ENCODE measurements around the gene PIK3R1. TPM values are rescaled to one million over a fixed set of nuclear protein-coding genes. Genes with fewer than 3 reads are reported as not detected.

Gene PIK3R1
- total and polyA plus RNA-seq, 7 donors: 29.7 to 155 (median 102) TPM

DNA sequence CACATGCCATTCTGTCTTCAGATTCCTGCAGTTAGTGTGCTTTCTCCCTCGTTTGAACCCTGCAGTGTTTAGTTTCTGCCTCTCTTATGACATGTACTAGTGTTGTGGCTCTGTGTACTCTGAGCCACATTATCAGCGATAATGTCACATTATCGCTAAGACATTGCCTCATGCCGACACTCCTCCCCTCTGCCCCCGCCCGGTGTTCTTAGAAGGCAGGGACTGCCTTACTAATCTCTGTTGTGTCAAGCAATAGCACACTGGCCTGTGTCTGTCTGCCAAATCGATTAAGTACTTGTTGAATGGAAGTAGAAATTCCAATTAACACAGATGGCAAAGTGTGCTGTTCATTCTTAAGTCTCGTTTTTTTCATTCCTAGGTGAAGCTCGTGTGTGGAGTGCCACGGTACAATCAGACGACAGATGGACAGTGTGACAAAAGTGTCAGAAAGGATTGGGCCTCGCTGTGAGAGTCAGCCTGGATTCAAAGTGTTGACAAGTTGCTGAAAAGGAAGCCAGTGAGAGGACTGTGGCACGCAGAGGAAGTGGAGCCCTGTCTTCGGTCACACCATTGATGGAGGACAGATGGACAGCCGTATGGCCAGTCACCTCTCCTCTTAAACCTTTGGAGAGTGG is 10.5 kb downstream of the PIK3R1 start:
- 60 to 82% (median 62%) methylated on average over 15 of the region's 15 CpGs for WGBS, 3 donors
- ATAC-seq: peak; percentile 9 to 57 (median 49)
- Histone ChIP-seq H3K36me3 (ENCODE audit: insufficient read depth in 1 of 2, low read depth in 1 of 2) (peaks cover 5 to 27% of the 10 kb centered on the region in 2 donors), H3K27ac (no peak overlapping the region), H3K4me1 (peaks cover 67% of the 10 kb centered on the region), H3K27me3 (ENCODE audit: insufficient read depth in 3 of 3, low read length in 2 of 3) (no peaks in the 10 kb centered on the region), H3K4me3 (peak overlapping the region; percentile 9), H3K9me3 (peaks cover 3% of the 10 kb centered on the region)
- TF ChIP-seq, protein P1, sequence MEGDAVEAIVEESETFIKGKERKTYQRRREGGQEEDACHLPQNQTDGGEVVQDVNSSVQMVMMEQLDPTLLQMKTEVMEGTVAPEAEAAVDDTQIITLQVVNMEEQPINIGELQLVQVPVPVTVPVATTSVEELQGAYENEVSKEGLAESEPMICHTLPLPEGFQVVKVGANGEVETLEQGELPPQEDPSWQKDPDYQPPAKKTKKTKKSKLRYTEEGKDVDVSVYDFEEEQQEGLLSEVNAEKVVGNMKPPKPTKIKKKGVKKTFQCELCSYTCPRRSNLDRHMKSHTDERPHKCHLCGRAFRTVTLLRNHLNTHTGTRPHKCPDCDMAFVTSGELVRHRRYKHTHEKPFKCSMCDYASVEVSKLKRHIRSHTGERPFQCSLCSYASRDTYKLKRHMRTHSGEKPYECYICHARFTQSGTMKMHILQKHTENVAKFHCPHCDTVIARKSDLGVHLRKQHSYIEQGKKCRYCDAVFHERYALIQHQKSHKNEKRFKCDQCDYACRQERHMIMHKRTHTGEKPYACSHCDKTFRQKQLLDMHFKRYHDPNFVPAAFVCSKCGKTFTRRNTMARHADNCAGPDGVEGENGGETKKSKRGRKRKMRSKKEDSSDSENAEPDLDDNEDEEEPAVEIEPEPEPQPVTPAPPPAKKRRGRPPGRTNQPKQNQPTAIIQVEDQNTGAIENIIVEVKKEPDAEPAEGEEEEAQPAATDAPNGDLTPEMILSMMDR (IDR thresholded peaks at IDR 0.05): no peak
- no peak for DNase-seq
- intact Hi-C loops (cut with DNase I): no loop called here

DNA sequence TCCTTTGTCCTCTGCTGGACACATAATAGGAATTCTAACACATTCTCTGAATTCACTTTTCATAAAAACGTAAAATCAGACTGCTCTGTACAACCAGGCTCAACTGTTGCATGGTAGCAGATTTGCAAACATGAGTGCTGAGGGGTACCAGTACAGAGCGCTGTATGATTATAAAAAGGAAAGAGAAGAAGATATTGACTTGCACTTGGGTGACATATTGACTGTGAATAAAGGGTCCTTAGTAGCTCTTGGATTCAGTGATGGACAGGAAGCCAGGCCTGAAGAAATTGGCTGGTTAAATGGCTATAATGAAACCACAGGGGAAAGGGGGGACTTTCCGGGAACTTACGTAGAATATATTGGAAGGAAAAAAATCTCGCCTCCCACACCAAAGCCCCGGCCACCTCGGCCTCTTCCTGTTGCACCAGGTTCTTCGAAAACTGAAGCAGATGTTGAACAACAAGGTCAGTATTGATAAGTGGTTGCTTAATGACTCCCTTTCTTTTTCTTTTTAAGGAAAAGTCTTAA is 11.1 kb downstream of the PIK3R1 start:
- no peak overlapping the region for H3K4me3 ChIP-seq
- 75 to 90% (median 79%) methylated on average over 8 of the region's 8 CpGs for WGBS, 3 donors

DNA sequence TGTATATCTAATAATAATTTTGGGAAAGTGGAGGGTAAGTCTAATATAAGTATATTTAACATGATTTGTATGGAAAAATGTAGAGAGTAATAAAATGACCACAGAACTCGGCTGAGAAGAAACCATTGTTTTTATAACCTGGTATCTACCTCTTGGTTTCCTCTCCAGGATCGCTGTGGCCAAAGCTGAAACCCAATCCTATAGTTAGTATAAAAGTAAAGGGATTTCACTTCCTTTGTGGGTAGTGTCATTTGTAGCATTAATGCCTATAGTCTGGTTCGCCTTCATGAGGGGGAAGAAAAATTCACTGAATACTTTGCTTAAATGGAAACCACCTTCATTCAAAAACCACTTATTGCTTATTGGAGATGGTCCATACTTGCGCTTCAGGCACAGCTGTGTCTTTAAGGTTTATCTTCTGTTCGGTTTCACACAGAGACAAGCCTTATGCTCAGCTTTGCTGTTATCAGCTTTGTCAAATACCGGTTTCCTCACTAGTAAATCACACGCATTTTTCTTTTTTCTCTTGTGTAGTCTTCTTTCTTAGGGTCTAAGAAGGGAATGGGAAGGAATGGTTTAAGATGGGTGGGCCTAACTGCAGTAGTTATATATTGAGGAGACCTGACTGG is 12.1 kb downstream of the PIK3R1 start:
- intact Hi-C loops (cut with DNase I): no loop called here
- Histone ChIP-seq H3K4me1 (peaks cover 75% of the 10 kb centered on the region), H3K4me3 (no peak overlapping the region), H3K27me3 (ENCODE audit: insufficient read depth in 3 of 3, low read length in 2 of 3) (no peaks in the 10 kb centered on the region), H3K36me3 (ENCODE audit: insufficient read depth in 1 of 2, low read depth in 1 of 2) (peaks cover 5 to 27% of the 10 kb centered on the region in 2 donors), H3K9me3 (no peaks in the 10 kb centered on the region), H3K27ac (no peak overlapping the region)
- DNase-seq (no peak), ATAC-seq (no peak)
- TF ChIP-seq, protein P1 (IDR thresholded peaks at IDR 0.05): no peak
- 87 to 90% (median 88%) methylated on average over 7 of the region's 7 CpGs for WGBS, 3 donors

More for the DNA sequence above, 11.1 kb downstream of the PIK3R1 start:
- H3K4me1 ChIP-seq: peaks cover 69% of the 10 kb centered on the region
- no peaks in the 10 kb centered on the region for H3K9me3 ChIP-seq
- H3K27me3 ChIP-seq (ENCODE audit: insufficient read depth in 3 of 3, low read length in 2 of 3): no peaks in the 10 kb centered on the region
- H3K27ac ChIP-seq: no peak overlapping the region
- DNase-seq (no peak), ATAC-seq (no peak)
- TF ChIP-seq, protein P1 (IDR thresholded peaks at IDR 0.05): no peak
- intact Hi-C loops (cut with DNase I): no loop called here
- H3K36me3 ChIP-seq (ENCODE audit: insufficient read depth in 1 of 2, low read depth in 1 of 2): peaks cover 5 to 27% of the 10 kb centered on the region in 2 donors

DNA sequence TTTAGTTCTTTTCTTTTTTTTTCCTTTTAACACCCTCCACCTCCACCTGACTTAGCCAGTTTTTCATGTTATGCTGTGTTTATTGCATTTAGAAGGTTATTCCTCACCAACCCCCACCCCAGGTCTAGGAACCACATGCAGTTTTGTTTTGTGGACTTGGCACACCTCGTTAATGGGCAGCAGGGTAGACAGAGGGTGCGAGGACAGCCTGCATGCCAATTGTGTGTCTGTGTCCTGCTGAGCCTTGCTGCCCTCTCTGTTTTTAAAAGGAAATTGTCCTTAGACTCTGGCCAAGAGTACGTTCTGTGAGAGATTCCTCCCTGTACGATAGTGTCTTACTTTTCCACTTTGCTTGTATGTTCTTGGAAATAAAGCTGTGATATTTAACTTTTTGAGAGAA is 13.9 kb downstream of the PIK3R1 start:
- H3K9me3 ChIP-seq: no peaks in the 10 kb centered on the region
- no peaks in the 10 kb centered on the region for H3K27me3 ChIP-seq (ENCODE audit: insufficient read depth in 3 of 3, low read length in 2 of 3)
- ATAC-seq (no peak), DNase-seq (no peak)
- peaks cover 5 to 33% of the 10 kb centered on the region in 2 donors for H3K36me3 ChIP-seq (ENCODE audit: insufficient read depth in 1 of 2, low read depth in 1 of 2)
- H3K4me1 ChIP-seq: peaks cover 80% of the 10 kb centered on the region
- 43 to 59% (median 53%) methylated on average over 4 of the region's 4 CpGs for WGBS, 3 donors
- intact Hi-C loops (cut with DNase I): no loop called here
- no peak overlapping the region for H3K27ac ChIP-seq
- peak overlapping the region; percentile 2 for H3K4me3 ChIP-seq
- TF ChIP-seq, protein P1 (IDR thresholded peaks at IDR 0.05): no peak
